Measurements from ENCODE around the gene MSX2.

- TF ChIP-seq, protein P1, sequence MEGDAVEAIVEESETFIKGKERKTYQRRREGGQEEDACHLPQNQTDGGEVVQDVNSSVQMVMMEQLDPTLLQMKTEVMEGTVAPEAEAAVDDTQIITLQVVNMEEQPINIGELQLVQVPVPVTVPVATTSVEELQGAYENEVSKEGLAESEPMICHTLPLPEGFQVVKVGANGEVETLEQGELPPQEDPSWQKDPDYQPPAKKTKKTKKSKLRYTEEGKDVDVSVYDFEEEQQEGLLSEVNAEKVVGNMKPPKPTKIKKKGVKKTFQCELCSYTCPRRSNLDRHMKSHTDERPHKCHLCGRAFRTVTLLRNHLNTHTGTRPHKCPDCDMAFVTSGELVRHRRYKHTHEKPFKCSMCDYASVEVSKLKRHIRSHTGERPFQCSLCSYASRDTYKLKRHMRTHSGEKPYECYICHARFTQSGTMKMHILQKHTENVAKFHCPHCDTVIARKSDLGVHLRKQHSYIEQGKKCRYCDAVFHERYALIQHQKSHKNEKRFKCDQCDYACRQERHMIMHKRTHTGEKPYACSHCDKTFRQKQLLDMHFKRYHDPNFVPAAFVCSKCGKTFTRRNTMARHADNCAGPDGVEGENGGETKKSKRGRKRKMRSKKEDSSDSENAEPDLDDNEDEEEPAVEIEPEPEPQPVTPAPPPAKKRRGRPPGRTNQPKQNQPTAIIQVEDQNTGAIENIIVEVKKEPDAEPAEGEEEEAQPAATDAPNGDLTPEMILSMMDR (IDR thresholded peaks at IDR 0.05): no peak
- no peak for TF ChIP-seq POLR2A (IDR thresholded peaks at IDR 0.05)
Measured at GRCh38 chr5:174675110-174675509, 49.3 kb upstream of the MSX2 start.
